ENCODE measurements around the gene CFAP74.

- TF ChIP-seq CTCF (IDR thresholded peaks at IDR 0.05; ENCODE audit: extremely low read depth in 1 of 2, insufficient read depth in 1 of 2, low read depth in 1 of 2, low read length in 2 of 2) (no peak), EZH2 (IDR thresholded peaks at IDR 0.05; ENCODE audit: borderline replicate concordance, low read depth, low read length, severe bottlenecking) (no peak), POLR2AphosphoS5 (IDR thresholded peaks at IDR 0.05; ENCODE audit: insufficient read depth, low read depth, low read length) (no peak), JUN (IDR thresholded peaks at IDR 0.05; ENCODE audit: borderline replicate concordance, insufficient read depth, insufficient read length, low read depth) (no peak), POLR2A (IDR thresholded peaks at IDR 0.05; ENCODE audit: low read depth, low read length) (no peak), MYC (IDR thresholded peaks at IDR 0.05; ENCODE audit: low read depth, low read length) (no peak), MAX (IDR thresholded peaks at IDR 0.05; ENCODE audit: insufficient read depth, insufficient read length) (no peak), GATA2 (IDR thresholded peaks at IDR 0.05; ENCODE audit: insufficient read depth, insufficient read length, low read depth, low read length) (no peak), FOS (IDR thresholded peaks at IDR 0.05; ENCODE audit: borderline replicate concordance, insufficient read depth, low read length) (no peak)
Observed at GRCh38 chr1:1954015-1954414, 49.6 kb downstream of the CFAP74 start.

Data from endothelial cell of umbilical vein (primary cell).